HEK293 (cell line): ENCODE results near the gene FA2H.

ENCODE experiments used
- CTCF ChIA-PET: fragments of 350-600 bp; formaldehyde crosslinking; extraction: SDS; loops from one replicate; lab custom pipeline; 2021; ENCODE audit warnings: antibody characterized with exemption; lab: Yijun Ruan, JAX
- POLR2A ChIA-PET: fragments of 300-600 bp; formaldehyde crosslinking; extraction: SDS; loops from one replicate; lab custom pipeline; 2020; ENCODE audit warnings: antibody characterized with exemption, inconsistent platforms; lab: Yijun Ruan, JAX
- H3K27ac ChIP-seq: fragments of 200-500 bp; sonication (Bioruptor generic); 2 replicates; pipeline ENCODE4 v1.5.1; 2014; ENCODE audit warnings: low read depth, low read length, control low read depth, inconsistent platforms; ENCODE audit errors: extremely low read depth
- H3K36me3 ChIP-seq, 2 experiments: fragments of 200-500 bp in 1 of 2; sonication (Bioruptor generic) in 1 of 2; 1 replicate in 1 of 2; 2 replicates in 1 of 2; pipeline ENCODE4 v1.5.1; 2014 to 2017; ENCODE audit warnings: inconsistent platforms in 2 of 2, low read length in 2 of 2; ENCODE audit not compliant: control insufficient read depth in 2 of 2, insufficient read depth in 1 of 2
- H3K4me1 ChIP-seq: fragments of 200-500 bp; sonication (Bioruptor generic); 2 replicates; pipeline ENCODE4 v1.5.1; 2014; ENCODE audit warnings: mild to moderate bottlenecking, low read length, inconsistent platforms; ENCODE audit not compliant: control insufficient read depth, insufficient read depth
- H3K4me3 ChIP-seq: 2 replicates; pipeline ENCODE4 v1.5.1; 2011; ENCODE audit warnings: low read depth, mild to moderate bottlenecking, control low read depth, low read length, moderate library complexity
- H3K9me3 ChIP-seq: fragments of 200-500 bp; sonication (Bioruptor generic); 2 replicates; pipeline ENCODE4 v1.5.1; 2014; ENCODE audit warnings: low read depth, low read length, inconsistent platforms; ENCODE audit not compliant: control insufficient read depth, insufficient read depth
- CTCF ChIP-seq: fragments of 450-650 bp; formaldehyde crosslinking; IDR thresholded peaks from 2 replicates; pipeline ENCODE4 v1.5.1; 2016; ENCODE audit warnings: missing biosample characterization, missing genetic modification characterization
- FEZF1 ChIP-seq: fragments of 450-650 bp; formaldehyde crosslinking; IDR thresholded peaks from 2 replicates; pipeline ENCODE4 v1.5.1; 2016; ENCODE audit warnings: missing biosample characterization, missing genetic modification characterization
- TCF7L2 ChIP-seq: IDR thresholded peaks from 2 replicates; pipeline ENCODE4 v1.6.1; 2011; ENCODE audit warnings: low read depth, mild to moderate bottlenecking, inconsistent platforms, low read length, moderate library complexity, borderline replicate concordance
- ZNF202 ChIP-seq: fragments of 450-650 bp; formaldehyde crosslinking; IDR thresholded peaks from 2 replicates; pipeline ENCODE4 v1.5.1; 2016; ENCODE audit warnings: missing biosample characterization, missing genetic modification characterization, borderline replicate concordance
- ZNF211 ChIP-seq: fragments of 450-650 bp; formaldehyde crosslinking; IDR thresholded peaks from 2 replicates; pipeline ENCODE4 v1.5.1; 2016; ENCODE audit warnings: low read depth, missing biosample characterization, missing genetic modification characterization
- ZNF214 ChIP-seq: fragments of 450-650 bp; formaldehyde crosslinking; IDR thresholded peaks from 2 replicates; pipeline ENCODE4 v1.5.1; 2017; ENCODE audit warnings: missing biosample characterization, mild to moderate bottlenecking, missing genetic modification characterization, borderline replicate concordance
- ZNF221 ChIP-seq: fragments of 450-650 bp; formaldehyde crosslinking; IDR thresholded peaks from 2 replicates; pipeline ENCODE4 v1.5.1; 2017; ENCODE audit warnings: missing biosample characterization, missing genetic modification characterization, borderline replicate concordance
- ZNF223 ChIP-seq: fragments of 450-650 bp; formaldehyde crosslinking; IDR thresholded peaks from 2 replicates; pipeline ENCODE4 v1.5.1; 2016; ENCODE audit warnings: missing biosample characterization, missing genetic modification characterization
- ZNF580 ChIP-seq: fragments of 450-650 bp; formaldehyde crosslinking; IDR thresholded peaks from 2 replicates; pipeline ENCODE4 v1.5.1; 2016; ENCODE audit warnings: missing biosample characterization, missing genetic modification characterization
- ZNF660 ChIP-seq: fragments of 450-650 bp; IDR thresholded peaks from 2 replicates; pipeline ENCODE4 v1.5.1; 2018; ENCODE audit warnings: missing biosample characterization, mild to moderate bottlenecking, missing genetic modification characterization
- ZNF707 ChIP-seq: fragments of 450-650 bp; formaldehyde crosslinking; IDR thresholded peaks from 2 replicates; pipeline ENCODE4 v1.5.1; 2016; ENCODE audit warnings: missing biosample characterization, missing genetic modification characterization
- ZNF768 ChIP-seq: fragments of 450-650 bp; formaldehyde crosslinking; IDR thresholded peaks from 2 replicates; pipeline ENCODE4 v1.5.1; 2018; ENCODE audit warnings: missing biosample characterization, mild to moderate bottlenecking, missing genetic modification characterization
- ZSCAN16 ChIP-seq: fragments of 450-650 bp; formaldehyde crosslinking; IDR thresholded peaks from 2 replicates; pipeline ENCODE4 v1.5.1; 2016; ENCODE audit warnings: missing biosample characterization, missing genetic modification characterization
- ZSCAN4 ChIP-seq: fragments of 450-650 bp; formaldehyde crosslinking; IDR thresholded peaks from 2 replicates; pipeline ENCODE4 v1.5.1; 2017; ENCODE audit warnings: missing biosample characterization, missing genetic modification characterization

FA2H gene

GRCh38 chr16:74727903-74728302 is 46.7 kb downstream of the FA2H start:
- CTCF ChIA-PET = interaction anchor here (1.6 to 2.6 kb wide), 2 partner anchors 15 to 135 kb away, joined by 6 to 12 read pairs; no protein-coding TSS in a partner anchor
- TF ChIP-seq ZNF221 (tag by site-specific recombination) (no peak), ZNF214 (no peak), FEZF1 (tag by site-specific recombination) (no peak), ZNF768 (tag by site-specific recombination) (0 out of 2 replicates have a peak, but pooled peaks have one; percentile 25)

GRCh38 chr16:74726716-74727115 is 47.9 kb downstream of the FA2H start:
- H3K36me3 ChIP-seq = no peaks in the 10 kb centered on the region
- ChIA-PET CTCF (interaction anchor here (0.6 to 2.6 kb wide), 8 partner anchors 10 to 151 kb away, joined by 3 to 12 read pairs (median 6); no protein-coding TSS in a partner anchor), POLR2A (no interaction called here)
- no peak overlapping the region for H3K27ac ChIP-seq
- TF ChIP-seq CTCF (tag by site-specific recombination) (peak; percentile 11; the same call in 1 of the 2 replicates), ZNF707 (0 out of 2 replicates have a peak, but pooled peaks have one; percentile 17), ZSCAN16 (tag by site-specific recombination) (no peak), ZNF580 (tag by site-specific recombination) (0 out of 2 replicates have a peak, but pooled peaks have one; percentile 12), ZNF223 (tag by site-specific recombination) (no peak)
- H3K4me3 ChIP-seq = no peak overlapping the region
- H3K9me3 ChIP-seq = no peaks in the 10 kb centered on the region; the same call in 1 of the 2 replicates
- H3K4me1 ChIP-seq = no peaks in the 10 kb centered on the region

More at GRCh38 chr16:74727903-74728302, 46.7 kb downstream of the FA2H start:
- no peak overlapping the region for H3K4me3 ChIP-seq
- H3K27ac ChIP-seq = no peak overlapping the region
- H3K36me3 ChIP-seq = no peaks in the 10 kb centered on the region
- H3K4me1 ChIP-seq = no peaks in the 10 kb centered on the region
- no peaks in the 10 kb centered on the region; the same call in 1 of the 2 replicates for H3K9me3 ChIP-seq
- POLR2A ChIA-PET = no interaction called here

GRCh38 chr16:74725651-74726455 is 48.8 kb downstream of the FA2H start:
- CTCF ChIA-PET = interaction anchor here (0.6 to 2.6 kb wide), 7 partner anchors 12 to 451 kb away, joined by 3 to 12 read pairs (median 6); no protein-coding TSS in a partner anchor
- no peaks in the 10 kb centered on the region for H3K4me1 ChIP-seq
- POLR2A ChIA-PET = no interaction called here
- TF ChIP-seq ZNF660 (tag by site-specific recombination) = no peak
- TF ChIP-seq, all 188 proteins: peak for 0
- no peaks in the 10 kb centered on the region; the same call in 1 of the 2 replicates for H3K9me3 ChIP-seq
- no peak overlapping the region for H3K4me3 ChIP-seq
- no peak overlapping the region for H3K27ac ChIP-seq
- H3K36me3 ChIP-seq = no peaks in the 10 kb centered on the region

GRCh38 chr16:74724820-74725549 is 49.6 kb downstream of the FA2H start:
- TF ChIP-seq TCF7L2 (no peak), ZNF211 (tag by site-specific recombination) (no peak), ZNF202 (tag by site-specific recombination) (no peak), ZSCAN4 (tag by site-specific recombination) (no peak)
- TF ChIP-seq, all 188 proteins: peak for 0
- Histone ChIP-seq H3K9me3 (no peaks in the 10 kb centered on the region; the same call in 1 of the 2 replicates), H3K4me1 (no peaks in the 10 kb centered on the region), H3K27ac (no peak overlapping the region), H3K4me3 (no peak overlapping the region), H3K36me3 (no peaks in the 10 kb centered on the region)
- ChIA-PET CTCF (interaction anchor here (0.6 to 1.3 kb wide), 5 partner anchors 11 to 450 kb away, joined by 3 to 4 read pairs (median 3); no protein-coding TSS in a partner anchor), POLR2A (interaction anchor here (0.5 kb wide), 1 partner anchor 109 kb away, joined by 3 read pairs; no protein-coding TSS in a partner anchor)
